HFFc6 (cell line): ENCODE data around the gene FNDC3B. TPM values are rescaled to one million over a fixed set of nuclear protein-coding genes. Genes with fewer than 3 reads are reported as not detected.

Source experiments
- DNase-seq: peaks from one replicate; pipeline ENCODE4 v3.0.0-alpha.2; 2018
- H3K27ac Mint-ChIP-seq: 2 replicates; pipeline ENCODE4 v1.8.0; 2020; ENCODE audit warnings: mild to moderate bottlenecking, mixed read lengths
- H3K27me3 Mint-ChIP-seq: 2 replicates; pipeline ENCODE4 v1.8.0; 2021; ENCODE audit warnings: mild to moderate bottlenecking, moderate library complexity, mixed read lengths; ENCODE audit not compliant: insufficient read depth
- H3K36me3 Mint-ChIP-seq: 2 replicates; pipeline ENCODE4 v1.8.0; 2021; ENCODE audit warnings: low read depth, mixed read lengths
- H3K4me1 Mint-ChIP-seq: 2 replicates; pipeline ENCODE4 v1.8.0; 2020; ENCODE audit warnings: low read depth, mixed read lengths
- H3K4me3 Mint-ChIP-seq: 2 replicates; pipeline ENCODE4 v1.8.0; 2020; ENCODE audit warnings: mild to moderate bottlenecking, moderate library complexity, mixed read lengths
- H3K9me3 Mint-ChIP-seq: 2 replicates; pipeline ENCODE4 v1.8.0; 2020; ENCODE audit warnings: mild to moderate bottlenecking, mixed read lengths
- CTCF ChIP-seq: fragments of 200-600 bp; sonication (generic); IDR thresholded peaks from 2 replicates; pipeline ENCODE4 v1.5.0; 2021; ENCODE audit warnings: antibody characterized with exemption, mild to moderate bottlenecking
- total RNA-seq, 6 experiments: library from RNA; stranded (reverse); fragmentation: NEBNext Ultra II Directional; extraction: Animal tissue kit (Norgen Biotek cat#: 25700); gene quantifications; 2 replicates in 1 of 6; 3 replicates in 5 of 6; pipeline ENCODE4 v1.2.3, GENCODE V29; 2021

FNDC3B gene
- total RNA-seq, 6 experiments from 2014 or later = 133 to 192 (median 155) TPM

- Mint-ChIP-seq H3K36me3 (peaks cover 74% of the 10 kb centered on the region), H3K9me3 (no peaks in the 10 kb centered on the region; the same call in 1 of the 2 replicates), H3K4me3 (no peak overlapping the region; the same call in 1 of the 2 replicates), H3K27me3 (peaks cover 2% of the 10 kb centered on the region), H3K27ac (no peak overlapping the region), H3K4me1 (peaks cover 31% of the 10 kb centered on the region)
- no peak for DNase-seq
- no peak for TF ChIP-seq CTCF
These were observed 257.6 kb downstream of the FNDC3B start for GRCh38 chr3:172296975-172297332.

- DNase-seq = no peak
- no peaks in the 10 kb centered on the region; the same call in 1 of the 2 replicates for H3K9me3 Mint-ChIP-seq
- H3K36me3 Mint-ChIP-seq = peaks cover 74% of the 10 kb centered on the region
- no peak overlapping the region for H3K4me3 Mint-ChIP-seq
- no peaks in the 10 kb centered on the region for H3K27me3 Mint-ChIP-seq
- H3K4me1 Mint-ChIP-seq = peaks cover 27% of the 10 kb centered on the region
- no peak overlapping the region for H3K27ac Mint-ChIP-seq
- no peak for TF ChIP-seq CTCF
These were observed 258.9 kb downstream of the FNDC3B start for GRCh38 chr3:172298247-172298646.

GRCh38 chr3:172300187-172300586 is 260.8 kb downstream of the FNDC3B start:
- DNase-seq = no peak
- Mint-ChIP-seq H3K27ac (peak overlapping the region; percentile 6; the same call in 1 of the 2 replicates), H3K4me1 (peaks cover 39% of the 10 kb centered on the region), H3K27me3 (no peaks in the 10 kb centered on the region), H3K36me3 (peaks cover 69% of the 10 kb centered on the region), H3K9me3 (no peaks in the 10 kb centered on the region; the same call in 1 of the 2 replicates), H3K4me3 (no peak overlapping the region; the same call in 1 of the 2 replicates)
- TF ChIP-seq CTCF = no peak

GRCh38 chr3:172300862-172301261 is 261.5 kb downstream of the FNDC3B start:
- Mint-ChIP-seq H3K9me3 (no peaks in the 10 kb centered on the region; the same call in 1 of the 2 replicates), H3K27me3 (no peaks in the 10 kb centered on the region), H3K36me3 (peaks cover 72% of the 10 kb centered on the region), H3K4me3 (no peak overlapping the region; the same call in 1 of the 2 replicates), H3K4me1 (peaks cover 46% of the 10 kb centered on the region), H3K27ac (no peak overlapping the region; the same call in 1 of the 2 replicates)
- no peak for TF ChIP-seq CTCF
- no peak for DNase-seq

- peaks cover 70% of the 10 kb centered on the region for H3K36me3 Mint-ChIP-seq
- DNase-seq = no peak
These were observed 262.8 kb downstream of the FNDC3B start for GRCh38 chr3:172302203-172302602.

More at GRCh38 chr3:172302203-172302602, 262.8 kb downstream of the FNDC3B start:
- Mint-ChIP-seq H3K4me1 (peaks cover 59% of the 10 kb centered on the region), H3K9me3 (no peaks in the 10 kb centered on the region; the same call in 1 of the 2 replicates), H3K27me3 (no peaks in the 10 kb centered on the region; the same call in 1 of the 2 replicates), H3K27ac (peak overlapping the region; percentile 27), H3K4me3 (no peak overlapping the region)
- no peak for TF ChIP-seq CTCF
